ENCODE data around the gene SH2D3C. TPM values are rescaled to one million over a fixed set of nuclear protein-coding genes. Genes with fewer than 3 reads are reported as not detected.

SH2D3C gene
- total and polyA plus RNA-seq, 7 donors = 1.4 to 11.3 (median 5.0) TPM

DNA sequence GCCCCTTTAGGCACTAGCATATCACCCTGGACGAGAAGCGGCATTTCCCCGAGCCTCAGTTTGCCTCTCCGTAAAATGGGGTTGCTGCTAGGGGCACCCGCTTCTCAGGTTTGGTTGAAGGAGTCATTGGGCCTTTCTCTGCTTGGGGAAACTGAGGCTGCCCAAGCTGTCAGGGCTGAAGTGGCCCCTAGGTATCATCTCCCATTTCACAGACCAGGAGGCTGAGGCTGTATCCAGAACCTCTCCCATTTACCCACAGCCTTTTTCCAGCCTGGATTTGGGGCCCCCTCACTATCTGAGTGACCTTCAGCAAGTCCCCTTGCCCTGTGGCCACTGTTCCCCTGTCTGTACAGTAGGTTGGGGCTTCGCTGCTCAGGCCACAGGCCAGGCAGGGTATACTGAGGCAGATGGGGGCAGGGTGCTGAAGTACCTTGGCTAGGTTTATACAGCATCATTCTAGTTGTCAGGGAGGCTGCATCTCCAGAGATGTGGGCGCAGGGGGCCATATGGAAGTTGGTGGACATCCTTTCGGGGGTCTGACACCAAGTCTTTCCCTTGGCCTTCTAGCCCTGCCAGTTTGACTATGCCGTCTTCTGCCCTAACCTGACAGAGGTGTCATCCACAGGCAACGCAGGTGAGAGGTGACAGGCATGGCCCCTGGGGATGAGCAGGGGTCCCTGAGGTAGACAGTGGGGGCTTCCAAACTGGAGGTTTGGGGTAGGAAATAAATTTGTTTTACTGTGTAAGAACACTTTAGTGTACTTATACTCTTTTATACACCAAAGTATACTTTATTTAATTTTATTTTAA lies 32.1 kb upstream of the SH2D3C start:
- peaks cover 0 to 13% (median 3%) of the 10 kb centered on the region in 4 donors for H3K4me1 ChIP-seq
- intact Hi-C loops (cut with DNase I) = no loop called here
- no peaks in the 10 kb centered on the region for H3K9me3 ChIP-seq
- WGBS, 2 donors = 95% methylated on average over 10 of the region's 10 CpGs
- no peak for TF ChIP-seq EP300 (IDR thresholded peaks at IDR 0.05)
- TF ChIP-seq POLR2AphosphoS5 (IDR thresholded peaks at IDR 0.05) = no peak
- TF ChIP-seq, protein P1, sequence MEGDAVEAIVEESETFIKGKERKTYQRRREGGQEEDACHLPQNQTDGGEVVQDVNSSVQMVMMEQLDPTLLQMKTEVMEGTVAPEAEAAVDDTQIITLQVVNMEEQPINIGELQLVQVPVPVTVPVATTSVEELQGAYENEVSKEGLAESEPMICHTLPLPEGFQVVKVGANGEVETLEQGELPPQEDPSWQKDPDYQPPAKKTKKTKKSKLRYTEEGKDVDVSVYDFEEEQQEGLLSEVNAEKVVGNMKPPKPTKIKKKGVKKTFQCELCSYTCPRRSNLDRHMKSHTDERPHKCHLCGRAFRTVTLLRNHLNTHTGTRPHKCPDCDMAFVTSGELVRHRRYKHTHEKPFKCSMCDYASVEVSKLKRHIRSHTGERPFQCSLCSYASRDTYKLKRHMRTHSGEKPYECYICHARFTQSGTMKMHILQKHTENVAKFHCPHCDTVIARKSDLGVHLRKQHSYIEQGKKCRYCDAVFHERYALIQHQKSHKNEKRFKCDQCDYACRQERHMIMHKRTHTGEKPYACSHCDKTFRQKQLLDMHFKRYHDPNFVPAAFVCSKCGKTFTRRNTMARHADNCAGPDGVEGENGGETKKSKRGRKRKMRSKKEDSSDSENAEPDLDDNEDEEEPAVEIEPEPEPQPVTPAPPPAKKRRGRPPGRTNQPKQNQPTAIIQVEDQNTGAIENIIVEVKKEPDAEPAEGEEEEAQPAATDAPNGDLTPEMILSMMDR (IDR thresholded peaks at IDR 0.05) = no peak
- TF ChIP-seq POLR2A (IDR thresholded peaks at IDR 0.05) = no peak
- no peaks in the 10 kb centered on the region for H3K27me3 ChIP-seq
- H3K36me3 ChIP-seq = peaks cover 33 to 93% (median 47%) of the 10 kb centered on the region in 4 donors
- H3K4me3 ChIP-seq = no peak overlapping the region
- no peak for DNase-seq
- peak overlapping the region in 2 of 4 donors; percentile 7 to 41 for H3K27ac ChIP-seq

- intact Hi-C loops (cut with DNase I) = no loop called here
- no peak for DNase-seq
These were observed 31.3 kb upstream of the SH2D3C start for GRCh38 chr9:127809540-127810377.

GRCh38 chr9:127809002-127809539 lies 30.6 kb upstream of the SH2D3C start:
- peak overlapping the region in 1 of 4 donors; percentile 10 for H3K4me3 ChIP-seq
- DNase-seq = no peak
- TF ChIP-seq, protein P1 (IDR thresholded peaks at IDR 0.05) = no peak
- TF ChIP-seq POLR2A (IDR thresholded peaks at IDR 0.05) (no peak), POLR2AphosphoS5 (IDR thresholded peaks at IDR 0.05) (no peak), EP300 (IDR thresholded peaks at IDR 0.05) (no peak)
- no peaks in the 10 kb centered on the region for H3K9me3 ChIP-seq
- no peaks in the 10 kb centered on the region for H3K27me3 ChIP-seq
- intact Hi-C loops (cut with DNase I) = no loop called here
- WGBS, 2 donors = 50 to 82% methylated on average over 9 of the region's 9 CpGs
- peak overlapping the region in 1 of 4 donors; percentile 41 for H3K27ac ChIP-seq
- peaks cover 26 to 89% (median 36%) of the 10 kb centered on the region in 4 donors for H3K36me3 ChIP-seq
- H3K4me1 ChIP-seq = peaks cover 0 to 21% (median 12%) of the 10 kb centered on the region in 4 donors

More at GRCh38 chr9:127809540-127810377, 31.3 kb upstream of the SH2D3C start:
- H3K36me3 ChIP-seq = peaks cover 33 to 93% (median 39%) of the 10 kb centered on the region in 4 donors
- peaks cover 0 to 14% (median 5%) of the 10 kb centered on the region in 4 donors for H3K4me1 ChIP-seq
- WGBS, 2 donors = 26 to 52% methylated on average over 57 of the region's 57 CpGs
- peak overlapping the region in 1 of 4 donors; percentile 10 for H3K4me3 ChIP-seq
- peak overlapping the region in 2 of 4 donors; percentile 7 to 41 for H3K27ac ChIP-seq
- no peaks in the 10 kb centered on the region for H3K27me3 ChIP-seq
- TF ChIP-seq POLR2A (IDR thresholded peaks at IDR 0.05) (no peak), POLR2AphosphoS5 (IDR thresholded peaks at IDR 0.05) (no peak), EP300 (IDR thresholded peaks at IDR 0.05) (no peak)
- TF ChIP-seq, protein P1 (IDR thresholded peaks at IDR 0.05) = no peak
- H3K9me3 ChIP-seq = no peaks in the 10 kb centered on the region

- no peaks in the 10 kb centered on the region for H3K27me3 ChIP-seq
- DNase-seq = no peak
- H3K36me3 ChIP-seq = peaks cover 20 to 83% (median 31%) of the 10 kb centered on the region in 4 donors
- H3K9me3 ChIP-seq = no peaks in the 10 kb centered on the region
- no peak for TF ChIP-seq EP300 (IDR thresholded peaks at IDR 0.05)
- TF ChIP-seq, protein P1 (IDR thresholded peaks at IDR 0.05) = no peak
- TF ChIP-seq POLR2AphosphoS5 (IDR thresholded peaks at IDR 0.05) = no peak
- TF ChIP-seq POLR2A (IDR thresholded peaks at IDR 0.05) = no peak
- WGBS, 2 donors = 85 to 93% methylated on average over 17 of the region's 17 CpGs
- intact Hi-C loops (cut with DNase I) = no loop called here
- H3K4me3 ChIP-seq = no peak overlapping the region
- no peak overlapping the region for H3K27ac ChIP-seq
- peaks cover 0 to 27% (median 18%) of the 10 kb centered on the region in 4 donors for H3K4me1 ChIP-seq
These were observed 30.0 kb upstream of the SH2D3C start for GRCh38 chr9:127808347-127809001.

All from sigmoid colon (tissue), 7 donors.